ENCODE results near the gene FUT9. TPM values are rescaled to one million over a fixed set of nuclear protein-coding genes. Genes with fewer than 3 reads are reported as not detected.

Gene FUT9
- total and polyA plus RNA-seq, 10 of the 15 experiments (the other 5 are each of a cell fraction or from before 2014, with no cell fraction given), result not detected

DNA sequence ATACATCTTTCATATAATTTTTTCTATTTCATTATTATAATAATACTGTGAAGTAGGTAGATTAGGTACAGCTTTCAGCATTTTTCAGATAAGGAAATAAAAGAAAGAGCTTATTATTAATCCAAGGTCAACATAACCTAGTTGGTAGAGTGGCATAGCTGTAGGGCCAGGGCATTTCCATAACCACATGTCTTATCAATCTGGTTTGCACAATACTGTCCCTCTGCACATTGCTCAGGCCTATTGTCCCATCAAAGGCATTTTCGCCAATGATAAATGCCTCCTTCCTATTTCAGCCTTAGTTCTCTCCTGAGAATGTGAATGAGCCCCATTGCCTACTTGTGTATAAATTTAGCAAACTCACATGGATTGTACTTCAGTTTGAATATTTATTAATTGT is 234.0 kb downstream of the FUT9 start:
- Histone ChIP-seq H3K4me2 (ENCODE audit: control insufficient read depth, insufficient read depth) (no peak overlapping the region), H2AFZ (ENCODE audit: control insufficient read depth, low read depth, low read length) (no peak overlapping the region), H4K20me1 (ENCODE audit: control insufficient read depth, insufficient read depth) (no peaks in the 10 kb centered on the region), H3K4me1 (ENCODE audit: control insufficient read depth, insufficient read depth, low read length) (no peaks in the 10 kb centered on the region), H3K79me2 (ENCODE audit: control insufficient read depth, insufficient read depth, low read length) (no peaks in the 10 kb centered on the region), H3K9ac (ENCODE audit: control insufficient read depth, insufficient read depth, low read length) (no peak overlapping the region), H3K36me3 (ENCODE audit: control insufficient read depth in 2 of 2, insufficient read depth in 2 of 2, low read length in 1 of 2) (no peaks in the 10 kb centered on the region), H3K27me3 (replicated peaks in 1 of 2; ENCODE audit: control insufficient read depth in 2 of 2, insufficient read depth in 2 of 2, low read length in 1 of 2) (no peaks in the 10 kb centered on the region), H3K4me3 (no peak overlapping the region), H3K27ac (ENCODE audit: control insufficient read depth, insufficient read depth) (no peak overlapping the region), H3K9me3 (replicated peaks; ENCODE audit: control insufficient read depth, insufficient read depth, low read length) (no peaks in the 10 kb centered on the region)
- no peak for DNase-seq (ENCODE audit: low read depth, low spot score)
- ChIA-PET POLR2A (interaction anchor here (0.5 kb wide), 2 partner anchors 129 to 227 kb away, joined by 3 to 7 read pairs; no protein-coding TSS in a partner anchor), SMC1A (ENCODE audit: uncharacterized antibody, unreplicated experiment) (interaction anchor here (1.0 to 1.7 kb wide), 2 partner anchors 8 to 96 kb away, joined by 5 read pairs; no protein-coding TSS in a partner anchor), CTCF (no interaction called here), RAD21 (ENCODE audit: unreplicated experiment) (no interaction called here)
- intact Hi-C loops (cut with micrococcal nuclease; ENCODE audit: unreplicated experiment), result no loop called here
- no peak for TF ChIP-seq NFYB (IDR thresholded peaks at IDR 0.05; ENCODE audit: insufficient read depth, low read depth, low read length)
- no peak for TF ChIP-seq SMC3 (IDR thresholded peaks at IDR 0.05; ENCODE audit: borderline replicate concordance, low read length)
- TF ChIP-seq, protein P1, sequence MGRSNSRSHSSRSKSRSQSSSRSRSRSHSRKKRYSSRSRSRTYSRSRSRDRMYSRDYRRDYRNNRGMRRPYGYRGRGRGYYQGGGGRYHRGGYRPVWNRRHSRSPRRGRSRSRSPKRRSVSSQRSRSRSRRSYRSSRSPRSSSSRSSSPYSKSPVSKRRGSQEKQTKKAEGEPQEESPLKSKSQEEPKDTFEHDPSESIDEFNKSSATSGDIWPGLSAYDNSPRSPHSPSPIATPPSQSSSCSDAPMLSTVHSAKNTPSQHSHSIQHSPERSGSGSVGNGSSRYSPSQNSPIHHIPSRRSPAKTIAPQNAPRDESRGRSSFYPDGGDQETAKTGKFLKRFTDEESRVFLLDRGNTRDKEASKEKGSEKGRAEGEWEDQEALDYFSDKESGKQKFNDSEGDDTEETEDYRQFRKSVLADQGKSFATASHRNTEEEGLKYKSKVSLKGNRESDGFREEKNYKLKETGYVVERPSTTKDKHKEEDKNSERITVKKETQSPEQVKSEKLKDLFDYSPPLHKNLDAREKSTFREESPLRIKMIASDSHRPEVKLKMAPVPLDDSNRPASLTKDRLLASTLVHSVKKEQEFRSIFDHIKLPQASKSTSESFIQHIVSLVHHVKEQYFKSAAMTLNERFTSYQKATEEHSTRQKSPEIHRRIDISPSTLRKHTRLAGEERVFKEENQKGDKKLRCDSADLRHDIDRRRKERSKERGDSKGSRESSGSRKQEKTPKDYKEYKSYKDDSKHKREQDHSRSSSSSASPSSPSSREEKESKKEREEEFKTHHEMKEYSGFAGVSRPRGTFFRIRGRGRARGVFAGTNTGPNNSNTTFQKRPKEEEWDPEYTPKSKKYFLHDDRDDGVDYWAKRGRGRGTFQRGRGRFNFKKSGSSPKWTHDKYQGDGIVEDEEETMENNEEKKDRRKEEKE (IDR thresholded peaks at IDR 0.05), result no peak
- TF ChIP-seq CREB1 (IDR thresholded peaks at IDR 0.05; ENCODE audit: low read depth), result no peak
- TF ChIP-seq JUNB (IDR thresholded peaks at IDR 0.05), result no peak
- TF ChIP-seq ZNF384 (IDR thresholded peaks at IDR 0.05; ENCODE audit: borderline replicate concordance, low read depth, low read length), result no peak
- TF ChIP-seq RAD51 (IDR thresholded peaks at IDR 0.05), result no peak
- no peak for TF ChIP-seq NR2C2 (IDR thresholded peaks at IDR 0.05; ENCODE audit: borderline replicate concordance, control insufficient read depth, insufficient read length, low read depth)
- no peak for TF ChIP-seq FOS (IDR thresholded peaks at IDR 0.05; ENCODE audit: borderline replicate concordance, extremely low read depth, insufficient read length)
- no peak for TF ChIP-seq CBX5 (IDR thresholded peaks at IDR 0.05; ENCODE audit: low read depth)
- no peak for TF ChIP-seq PAX8 (IDR thresholded peaks at IDR 0.05)
- no peak for TF ChIP-seq DPF2 (IDR thresholded peaks at IDR 0.05)
- TF ChIP-seq WRNIP1 (IDR thresholded peaks at IDR 0.05; ENCODE audit: borderline replicate concordance, low read depth, low read length), result no peak
- TF ChIP-seq, protein P2, sequence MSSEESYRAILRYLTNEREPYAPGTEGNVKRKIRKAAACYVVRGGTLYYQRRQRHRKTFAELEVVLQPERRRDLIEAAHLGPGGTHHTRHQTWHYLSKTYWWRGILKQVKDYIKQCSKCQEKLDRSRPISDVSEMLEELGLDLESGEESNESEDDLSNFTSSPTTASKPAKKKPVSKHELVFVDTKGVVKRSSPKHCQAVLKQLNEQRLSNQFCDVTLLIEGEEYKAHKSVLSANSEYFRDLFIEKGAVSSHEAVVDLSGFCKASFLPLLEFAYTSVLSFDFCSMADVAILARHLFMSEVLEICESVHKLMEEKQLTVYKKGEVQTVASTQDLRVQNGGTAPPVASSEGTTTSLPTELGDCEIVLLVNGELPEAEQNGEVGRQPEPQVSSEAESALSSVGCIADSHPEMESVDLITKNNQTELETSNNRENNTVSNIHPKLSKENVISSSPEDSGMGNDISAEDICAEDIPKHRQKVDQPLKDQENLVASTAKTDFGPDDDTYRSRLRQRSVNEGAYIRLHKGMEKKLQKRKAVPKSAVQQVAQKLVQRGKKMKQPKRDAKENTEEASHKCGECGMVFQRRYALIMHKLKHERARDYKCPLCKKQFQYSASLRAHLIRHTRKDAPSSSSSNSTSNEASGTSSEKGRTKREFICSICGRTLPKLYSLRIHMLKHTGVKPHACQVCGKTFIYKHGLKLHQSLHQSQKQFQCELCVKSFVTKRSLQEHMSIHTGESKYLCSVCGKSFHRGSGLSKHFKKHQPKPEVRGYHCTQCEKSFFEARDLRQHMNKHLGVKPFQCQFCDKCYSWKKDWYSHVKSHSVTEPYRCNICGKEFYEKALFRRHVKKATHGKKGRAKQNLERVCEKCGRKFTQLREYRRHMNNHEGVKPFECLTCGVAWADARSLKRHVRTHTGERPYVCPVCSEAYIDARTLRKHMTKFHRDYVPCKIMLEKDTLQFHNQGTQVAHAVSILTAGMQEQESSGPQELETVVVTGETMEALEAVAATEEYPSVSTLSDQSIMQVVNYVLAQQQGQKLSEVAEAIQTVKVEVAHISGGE (CRISPR knock-in tag; IDR thresholded peaks at IDR 0.05), result no peak
- TF ChIP-seq ZNF24 (IDR thresholded peaks at IDR 0.05), result no peak
- no peak for TF ChIP-seq BMI1 (IDR thresholded peaks at IDR 0.05; ENCODE audit: borderline replicate concordance)
- no peak for ATAC-seq
- no peak for FAIRE-seq
- 32% methylated on average over 1 of the region's 1 CpG for WGBS (ENCODE audit: insufficient coverage, insufficient replicate concordance, low lambda C conversion rate, missing lambda C conversion rate)
- in situ Hi-C loops (cut with MboI), result no loop called here
- no TSS peak for BruUV-seq (replicated peaks)

All from GM12878 (cell line).